Measurements from ENCODE around the gene SGMS1. TPM values are rescaled to one million over a fixed set of nuclear protein-coding genes. Genes with fewer than 3 reads are reported as not detected.

SGMS1 gene
- total and polyA plus RNA-seq, 11 donors, result 6.9 to 40.6 (median 19.6) TPM

- intact Hi-C loops (cut with DNase I), result no loop called here
- peaks cover 0 to 60% (median 32%) of the 10 kb centered on the region in 12 donors for H3K4me1 ChIP-seq
Observed at GRCh38 chr10:50395271-50395670, 228.5 kb downstream of the SGMS1 start.

GRCh38 chr10:50394832-50395231, 228.9 kb downstream of the SGMS1 start:
- ATAC-seq, result no peak
- 66 to 75% (median 68%) methylated on average over 3 of the region's 3 CpGs for WGBS, 4 donors

More at GRCh38 chr10:50395271-50395670, 228.5 kb downstream of the SGMS1 start:
- Histone ChIP-seq H3K4me3 (no peak overlapping the region), H3K36me3 (no peaks in the 10 kb centered on the region), H3K27ac (peak overlapping the region in 1 of 12 donors; percentile 25), H3K9me3 (no peaks in the 10 kb centered on the region), H3K27me3 (no peaks in the 10 kb centered on the region)
- WGBS, 4 donors, result 89 to 100% (median 94%) methylated on average over 1 of the region's 1 CpG
- ATAC-seq (no peak), DNase-seq (no peak)
- TF ChIP-seq CTCF (IDR thresholded peaks at IDR 0.05) (no peak), POLR2A (IDR thresholded peaks at IDR 0.05) (no peak)

GRCh38 chr10:50393784-50394467, 229.8 kb downstream of the SGMS1 start:
- WGBS, 4 donors, result 53 to 60% (median 59%) methylated on average over 6 of the region's 6 CpGs
- no peaks in the 10 kb centered on the region for H3K9me3 ChIP-seq
- DNase-seq (no peak), ATAC-seq (peak in 2 of 4 donors; percentile 28 to 58)
- no peak overlapping the region for H3K4me3 ChIP-seq
- H3K4me1 ChIP-seq, result peaks cover 0 to 56% (median 29%) of the 10 kb centered on the region in 12 donors
- H3K36me3 ChIP-seq, result no peaks in the 10 kb centered on the region
- intact Hi-C loops (cut with DNase I), result no loop called here
- no peak for TF ChIP-seq CTCF (IDR thresholded peaks at IDR 0.05)
- no peak for TF ChIP-seq POLR2A (IDR thresholded peaks at IDR 0.05)
- H3K27ac ChIP-seq, result no peak overlapping the region
- H3K27me3 ChIP-seq, result no peaks in the 10 kb centered on the region

More at GRCh38 chr10:50394832-50395231, 228.9 kb downstream of the SGMS1 start:
- Histone ChIP-seq H3K27ac (peak overlapping the region in 1 of 12 donors; percentile 25), H3K9me3 (no peaks in the 10 kb centered on the region), H3K27me3 (no peaks in the 10 kb centered on the region), H3K4me1 (peaks cover 0 to 60% (median 32%) of the 10 kb centered on the region in 12 donors), H3K4me3 (no peak overlapping the region), H3K36me3 (no peaks in the 10 kb centered on the region)
- intact Hi-C loops (cut with DNase I), result no loop called here
- no peak for DNase-seq
- TF ChIP-seq CTCF (IDR thresholded peaks at IDR 0.05), result no peak
- no peak for TF ChIP-seq POLR2A (IDR thresholded peaks at IDR 0.05)

- ATAC-seq, result no peak
- peaks cover 0 to 55% (median 22%) of the 10 kb centered on the region in 12 donors for H3K4me1 ChIP-seq
- no peak for DNase-seq
- no peaks in the 10 kb centered on the region for H3K9me3 ChIP-seq
- no peaks in the 10 kb centered on the region for H3K27me3 ChIP-seq
- no peak for TF ChIP-seq CTCF (IDR thresholded peaks at IDR 0.05)
- no peak for TF ChIP-seq POLR2A (IDR thresholded peaks at IDR 0.05)
- no peak overlapping the region for H3K4me3 ChIP-seq
- no peak overlapping the region for H3K27ac ChIP-seq
- no peaks in the 10 kb centered on the region for H3K36me3 ChIP-seq
- intact Hi-C loops (cut with DNase I), result no loop called here
- WGBS, 4 donors, result 84 to 91% (median 89%) methylated on average over 6 of the region's 6 CpGs
Observed at GRCh38 chr10:50392966-50393718, 230.6 kb downstream of the SGMS1 start.

Measured in heart left ventricle (tissue), 16 donors.